ENCODE data around the gene KLF14.
"Not testable (repeated sequence)": the region's sequence is repeated elsewhere in the genome, so short reads cannot be mapped to it uniquely, and the experiment has no call there.

The KLF14 gene

GRCh38 chr7:130733931-130734814 is at the start of gene KLF14:
Gene KLF14 (minus strand): TSS chr7:130734207. CDS start chr7:130734033, 174 bp downstream.
- peak; percentile 20 for DNase-seq

GRCh38 chr7:130781346-130781745 is 47.3 kb upstream of the KLF14 start:
- DNase-seq = no peak

DNA sequence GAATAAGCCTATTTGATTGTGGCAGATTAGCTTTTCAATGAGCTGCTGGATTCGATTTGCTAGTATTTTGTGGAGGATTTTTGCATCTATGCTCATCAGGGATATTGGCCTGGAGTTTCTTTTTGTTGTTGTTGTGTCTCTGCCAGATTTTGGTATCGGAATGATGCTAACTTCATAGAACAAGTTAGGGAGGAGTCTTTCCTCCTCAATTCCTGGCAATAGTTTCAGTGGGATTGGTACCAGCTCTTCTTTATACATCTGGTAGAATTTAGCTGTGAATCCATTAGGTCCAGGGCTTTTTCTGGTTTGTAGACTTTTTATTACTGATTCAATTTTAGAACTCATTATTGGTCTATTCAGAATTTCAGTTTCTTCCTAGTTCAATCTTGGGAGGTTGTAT is 43.4 kb upstream of the KLF14 start:
- no peak for DNase-seq

DNA sequence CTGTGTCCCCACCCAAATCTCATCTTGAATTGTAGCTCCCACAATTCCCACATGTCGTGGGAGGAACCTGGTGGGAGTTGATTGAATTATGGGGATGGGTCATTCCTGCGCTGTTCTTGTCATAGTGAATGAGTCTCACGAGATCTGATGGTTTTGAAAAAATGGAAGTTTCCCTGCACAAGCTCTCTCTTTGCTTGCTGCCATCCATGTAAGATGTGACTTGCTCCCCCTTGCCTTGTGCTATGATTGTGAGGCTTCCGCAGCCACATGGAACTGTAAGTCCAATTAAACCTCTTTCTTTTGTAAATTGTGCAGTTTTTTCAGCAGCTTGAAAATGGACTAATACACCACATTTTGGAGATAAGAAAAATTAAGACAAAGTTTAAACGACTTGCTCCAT is 38.4 kb upstream of the KLF14 start:
- not testable (repeated sequence) for DNase-seq

DNA sequence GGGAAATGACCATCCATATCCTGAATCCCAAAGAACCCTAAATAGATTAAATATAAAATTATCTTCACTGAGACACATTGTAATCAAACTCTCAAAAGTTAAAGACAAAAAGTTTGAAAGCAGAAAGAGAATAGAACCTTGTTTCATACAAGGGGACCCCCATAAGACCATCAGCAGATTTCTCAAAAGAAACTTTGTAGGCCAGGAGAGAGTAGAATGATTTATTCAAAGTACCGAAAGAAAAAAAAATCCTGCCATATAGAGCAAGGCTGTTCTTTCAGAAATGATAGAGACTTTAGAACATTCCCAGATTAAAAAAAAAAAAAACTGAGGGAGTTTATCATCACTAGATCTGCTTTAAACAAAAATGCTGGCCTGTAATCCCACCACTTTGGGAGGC is 34.8 kb upstream of the KLF14 start:
- DNase-seq = no peak

DNA sequence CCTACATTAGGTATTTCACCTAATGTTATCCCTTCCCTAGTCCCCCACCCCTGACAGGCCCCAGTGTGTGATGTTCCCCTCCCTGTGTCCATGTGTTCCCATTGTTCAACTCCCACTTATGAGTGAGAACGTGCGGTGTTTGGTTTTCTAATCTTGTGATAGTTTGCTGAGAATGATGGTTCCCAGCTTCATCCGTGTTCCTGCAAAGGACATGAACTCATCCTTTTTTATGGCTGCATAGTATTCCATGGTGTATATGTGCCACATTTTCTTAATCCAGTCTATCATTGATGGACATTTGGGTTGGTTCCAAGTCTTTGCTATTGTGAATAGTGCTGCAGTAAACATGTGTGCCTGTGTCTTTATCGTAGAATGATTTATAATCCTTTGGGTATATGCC is 30.6 kb upstream of the KLF14 start:
- DNase-seq = not testable (repeated sequence)

DNA sequence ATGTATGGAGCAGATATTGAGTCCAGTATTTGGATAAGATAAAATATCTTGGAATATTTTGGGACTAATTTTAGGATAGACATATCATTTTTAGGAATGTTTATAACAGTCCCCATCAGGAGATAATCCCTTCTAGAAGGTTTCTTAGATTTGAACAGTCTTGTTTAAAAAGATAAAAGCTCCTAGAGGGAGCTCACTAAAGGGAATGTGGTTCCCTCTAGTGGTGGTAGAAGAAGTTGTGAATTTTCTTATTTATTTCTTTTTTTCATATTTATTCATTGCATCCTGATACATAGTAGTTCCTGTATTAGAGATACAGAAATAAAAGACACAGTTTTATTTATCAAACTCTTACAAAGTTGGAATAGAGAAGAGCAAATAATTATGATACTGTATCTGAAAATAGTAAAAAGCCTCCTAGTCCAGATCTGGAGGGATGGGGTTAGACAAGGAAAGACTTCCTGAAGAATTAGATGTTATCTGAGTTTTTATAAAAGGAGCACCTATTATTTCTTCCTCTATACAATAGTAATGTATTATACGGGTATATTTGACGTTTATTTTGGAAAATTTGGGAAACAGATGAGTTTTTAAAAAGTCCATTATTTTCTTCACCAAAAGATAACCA is 24.5 kb upstream of the KLF14 start:
- peak; percentile 7 for DNase-seq

- no peak for DNase-seq
Observed at GRCh38 chr7:130756316-130756715, 22.3 kb upstream of the KLF14 start.

GRCh38 chr7:130752424-130752823 is 18.4 kb upstream of the KLF14 start:
- no peak for DNase-seq

DNA sequence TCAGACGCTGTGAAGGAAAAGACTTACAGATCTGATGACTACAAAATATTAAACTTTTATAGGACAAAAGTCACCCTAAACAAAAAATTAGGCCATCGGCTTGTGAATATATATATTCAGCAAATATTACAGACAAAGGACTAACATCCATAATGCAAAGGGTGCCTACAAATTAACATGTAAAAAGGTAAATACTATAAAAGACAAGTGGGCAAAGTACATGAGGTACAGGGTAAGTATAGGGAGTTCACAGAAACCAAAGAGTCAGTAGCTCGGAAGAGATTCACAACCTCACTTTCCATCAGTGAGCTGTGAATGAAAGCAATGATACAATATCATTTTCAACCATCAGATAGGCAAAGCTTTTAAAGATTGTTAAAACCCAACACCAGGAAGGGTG is 16.7 kb upstream of the KLF14 start:
- DNase-seq = no peak

DNA sequence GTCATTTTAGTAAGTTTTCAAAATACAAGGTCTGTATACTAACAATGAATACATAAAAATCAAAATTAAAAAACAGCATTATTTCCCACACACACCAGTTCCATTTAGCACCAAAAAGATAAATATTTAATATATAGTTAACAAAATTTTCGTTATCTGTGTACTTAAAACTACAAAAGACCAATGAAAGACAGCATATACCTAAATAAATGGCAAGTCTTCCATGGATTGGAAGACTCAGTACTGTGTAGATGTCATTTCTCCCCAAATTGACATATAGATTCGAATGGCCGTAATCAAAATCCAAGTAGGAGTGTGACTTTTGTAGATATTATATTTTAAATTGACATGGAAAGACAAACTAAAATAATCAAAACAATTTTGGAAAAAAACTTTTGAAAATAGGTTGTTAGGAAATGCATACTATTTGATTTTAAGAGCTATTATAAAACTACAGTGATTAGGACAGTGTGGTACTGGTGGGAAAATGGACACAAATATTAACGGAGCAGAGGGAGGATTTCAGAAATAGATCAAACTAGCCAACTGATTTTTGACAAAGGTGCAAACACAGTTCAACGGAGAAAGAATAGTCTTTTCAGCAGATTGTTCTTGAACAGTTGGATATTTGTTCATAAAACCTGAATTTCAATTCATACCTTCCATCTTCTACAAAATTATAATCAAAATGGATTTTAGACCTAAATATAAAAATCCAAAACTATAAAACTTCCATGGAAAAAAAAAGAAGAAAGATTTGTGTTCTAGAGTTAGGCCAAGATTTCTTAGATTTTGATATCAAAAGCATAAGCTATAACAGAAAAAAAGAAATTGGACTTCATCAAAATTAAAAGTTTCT is 14.8 kb upstream of the KLF14 start:
- DNase-seq = no peak

DNA sequence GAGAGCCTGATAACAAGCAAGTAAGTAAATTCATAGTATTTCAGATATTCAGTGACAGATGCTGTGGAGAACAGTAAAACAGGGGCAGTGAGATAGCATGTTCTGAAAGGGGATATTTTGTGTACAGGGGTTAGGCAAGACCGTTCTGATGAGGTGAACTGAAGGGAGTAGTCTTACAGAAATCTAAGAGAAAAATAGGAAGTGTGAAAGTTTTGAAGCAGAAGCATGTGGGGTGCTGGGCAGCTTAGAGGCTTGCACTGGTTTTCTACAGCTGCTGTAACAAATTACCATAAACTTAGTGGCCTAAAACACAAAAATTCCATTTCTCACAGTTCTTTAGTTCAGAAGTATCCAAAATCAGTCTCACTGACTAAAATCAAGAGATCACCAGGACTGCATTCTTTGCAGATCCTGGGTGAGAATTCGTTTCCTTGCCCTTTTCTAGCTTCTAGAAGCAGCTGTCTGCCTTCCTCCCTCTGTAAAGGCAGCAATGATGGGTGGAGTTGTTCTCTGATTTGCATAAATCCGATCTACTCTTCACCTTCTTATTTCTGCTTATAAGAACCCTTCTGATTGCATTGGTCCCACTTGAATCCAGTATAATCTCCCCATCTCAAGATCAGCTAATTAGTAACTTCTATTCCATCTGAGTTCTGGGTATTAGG is 7.5 kb upstream of the KLF14 start:
- DNase-seq = no peak

- DNase-seq = no peak
Observed at GRCh38 chr7:130740606-130741005, 6.6 kb upstream of the KLF14 start.

- no peak for DNase-seq
Observed at GRCh38 chr7:130736298-130736900, 2.4 kb upstream of the KLF14 start.

DNA sequence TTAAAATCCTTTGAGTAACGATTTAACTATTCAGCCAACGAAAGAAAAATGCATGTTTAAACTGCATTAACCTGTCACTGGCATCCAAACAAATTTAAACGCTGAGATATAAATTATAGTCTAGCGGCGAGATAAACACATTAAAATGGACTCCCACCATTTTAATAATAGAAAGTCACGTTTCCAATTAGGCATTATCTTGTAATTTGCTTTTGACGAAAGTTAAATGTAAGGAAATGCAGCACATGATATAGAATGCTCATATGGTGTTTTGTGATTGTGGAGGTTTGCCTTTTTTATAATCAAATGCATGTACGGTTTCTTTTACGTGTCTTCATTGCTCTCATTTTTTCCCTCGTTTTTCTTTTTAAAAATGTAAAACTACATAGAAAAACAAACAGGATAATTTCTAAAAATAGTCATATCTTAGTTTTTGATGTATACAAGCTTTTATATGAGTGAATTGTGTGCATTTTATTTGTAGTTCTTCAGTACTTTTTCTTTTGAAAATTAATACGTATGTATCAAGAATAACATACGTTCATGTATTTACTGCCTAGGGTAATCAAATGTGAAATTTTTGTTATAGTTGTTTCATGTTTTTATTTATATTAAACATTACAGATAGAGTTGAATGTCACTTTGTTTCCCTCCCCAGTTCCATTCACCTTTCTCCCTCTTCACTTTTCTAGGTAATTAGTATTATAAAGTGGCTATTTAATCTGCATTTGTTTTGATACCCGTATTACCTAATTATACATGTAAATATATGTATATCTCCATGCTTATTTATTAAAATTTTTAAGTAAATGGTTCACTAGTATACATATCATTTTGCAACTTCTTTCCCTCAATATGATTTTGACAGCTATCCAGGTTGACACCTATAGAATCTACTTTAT is 1.1 kb upstream of the KLF14 start:
- no peak for DNase-seq

- DNase-seq = no peak
Observed at GRCh38 chr7:130732980-130733930, 752 bp downstream of the KLF14 start.

DNA sequence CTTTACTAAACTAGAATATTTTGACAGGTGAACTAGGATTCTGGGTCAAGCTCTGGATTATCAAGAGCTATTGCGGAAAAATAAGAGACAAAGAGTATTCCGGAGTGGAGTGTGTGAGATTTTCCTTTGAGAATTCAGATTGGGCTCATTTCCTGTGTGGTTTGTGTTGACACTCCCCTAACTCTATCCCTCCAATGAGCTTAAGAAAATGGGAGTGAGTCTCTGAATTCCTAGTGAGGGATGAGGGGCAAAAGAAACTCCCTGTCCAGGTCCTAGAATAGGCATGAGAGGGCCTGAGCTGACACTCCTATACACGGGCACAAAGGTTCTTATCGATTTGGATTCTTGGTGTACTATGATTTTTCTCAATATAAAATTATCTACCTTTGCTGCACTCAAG is 10.2 kb downstream of the KLF14 start:
- DNase-seq = no peak

GRCh38 chr7:130721486-130722277 is 12.3 kb downstream of the KLF14 start:
- peak; percentile 63 for DNase-seq

GRCh38 chr7:130719541-130719940 is 14.5 kb downstream of the KLF14 start:
- no peak for DNase-seq
